ENCODE data around the gene CASQ2.

Gene CASQ2

GRCh38 chr1:115768549-115768948 is at the start of gene CASQ2:
CASQ2 (minus strand) TSS chr1:115768714; CDS start chr1:115768541, 173 bp downstream.
- DNase-seq, result no peak

GRCh38 chr1:115815694-115816093 is 47.2 kb upstream of the CASQ2 start:
- no peak for DNase-seq

GRCh38 chr1:115814685-115815398 is 46.3 kb upstream of the CASQ2 start:
- no peak for DNase-seq

GRCh38 chr1:115813727-115814126 is 45.2 kb upstream of the CASQ2 start:
- DNase-seq, result no peak

- DNase-seq, result no peak
Measured at GRCh38 chr1:115811140-115811828, 42.8 kb upstream of the CASQ2 start.

- DNase-seq, result no peak
Measured at GRCh38 chr1:115810609-115811008, 42.1 kb upstream of the CASQ2 start.

- DNase-seq, result no peak
Measured at GRCh38 chr1:115809847-115810246, 41.3 kb upstream of the CASQ2 start.

GRCh38 chr1:115809076-115809475 is 40.6 kb upstream of the CASQ2 start:
- no peak for DNase-seq

GRCh38 chr1:115807723-115808122 is 39.2 kb upstream of the CASQ2 start:
- DNase-seq, result peak; percentile 19

- no peak for DNase-seq
Measured at GRCh38 chr1:115805597-115805996, 37.1 kb upstream of the CASQ2 start.

- DNase-seq, result no peak
Measured at GRCh38 chr1:115802416-115802815, 33.9 kb upstream of the CASQ2 start.

- no peak for DNase-seq
Measured at GRCh38 chr1:115797486-115797885, 29.0 kb upstream of the CASQ2 start.

- no peak for DNase-seq
Measured at GRCh38 chr1:115796897-115797296, 28.4 kb upstream of the CASQ2 start.

GRCh38 chr1:115796036-115796435 is 27.5 kb upstream of the CASQ2 start:
- no peak for DNase-seq

GRCh38 chr1:115794976-115795639 is 26.6 kb upstream of the CASQ2 start:
- no peak for DNase-seq

GRCh38 chr1:115793162-115793561 is 24.6 kb upstream of the CASQ2 start:
- no peak for DNase-seq

- no peak for DNase-seq
Measured at GRCh38 chr1:115791816-115792215, 23.3 kb upstream of the CASQ2 start.

GRCh38 chr1:115790846-115791245 is 22.3 kb upstream of the CASQ2 start:
- no peak for DNase-seq

GRCh38 chr1:115790356-115790755 is 21.8 kb upstream of the CASQ2 start:
- no peak for DNase-seq

GRCh38 chr1:115783311-115783710 is 14.8 kb upstream of the CASQ2 start:
- DNase-seq, result no peak

GRCh38 chr1:115782571-115783281 is 14.2 kb upstream of the CASQ2 start:
- no peak for DNase-seq

GRCh38 chr1:115781851-115782250 is 13.3 kb upstream of the CASQ2 start:
- DNase-seq, result no peak

GRCh38 chr1:115781343-115781742 is 12.8 kb upstream of the CASQ2 start:
- no peak for DNase-seq

Measured in GF-D8 (cell line).